Adipocyte (in vitro differentiated cells): ENCODE data around the gene RNASE3.
"Not testable (repeated sequence)": the region's sequence is repeated elsewhere in the genome, so short reads cannot be mapped to it uniquely, and the experiment has no call there.

ENCODE experiments used
- DNase-seq: peaks from one replicate; pipeline ENCODE4 v3.0.0-alpha.2; 2015; ENCODE audit warnings: low read depth
- H3K27me3 ChIP-seq: replicated peaks from 2 replicates; pipeline ENCODE4 v1.7.0; 2013; ENCODE audit warnings: mild to moderate bottlenecking, low read length, moderate library complexity; ENCODE audit not compliant: control insufficient read depth, insufficient read depth
- H3K36me3 ChIP-seq: 2 replicates; pipeline ENCODE4 v1.7.0; 2013; ENCODE audit warnings: low read length, mild to moderate bottlenecking, moderate library complexity; ENCODE audit not compliant: control insufficient read depth, insufficient read depth, severe bottlenecking
- H3K4me1 ChIP-seq: 2 replicates; pipeline ENCODE4 v1.7.0; 2013; ENCODE audit warnings: mild to moderate bottlenecking, low read length, moderate library complexity; ENCODE audit not compliant: control insufficient read depth, insufficient read depth
- H3K4me3 ChIP-seq: 2 replicates; pipeline ENCODE4 v1.7.0; 2013; ENCODE audit warnings: mild to moderate bottlenecking, low read length, moderate library complexity
- H3K9ac ChIP-seq: 2 replicates; pipeline ENCODE4 v1.7.0; 2013; ENCODE audit warnings: mild to moderate bottlenecking, low read length, moderate library complexity
- H3K9me3 ChIP-seq: 2 replicates; pipeline ENCODE4 v1.7.0; 2013; ENCODE audit warnings: mild to moderate bottlenecking, low read length, moderate library complexity; ENCODE audit not compliant: control insufficient read depth

RNASE3 gene

DNA sequence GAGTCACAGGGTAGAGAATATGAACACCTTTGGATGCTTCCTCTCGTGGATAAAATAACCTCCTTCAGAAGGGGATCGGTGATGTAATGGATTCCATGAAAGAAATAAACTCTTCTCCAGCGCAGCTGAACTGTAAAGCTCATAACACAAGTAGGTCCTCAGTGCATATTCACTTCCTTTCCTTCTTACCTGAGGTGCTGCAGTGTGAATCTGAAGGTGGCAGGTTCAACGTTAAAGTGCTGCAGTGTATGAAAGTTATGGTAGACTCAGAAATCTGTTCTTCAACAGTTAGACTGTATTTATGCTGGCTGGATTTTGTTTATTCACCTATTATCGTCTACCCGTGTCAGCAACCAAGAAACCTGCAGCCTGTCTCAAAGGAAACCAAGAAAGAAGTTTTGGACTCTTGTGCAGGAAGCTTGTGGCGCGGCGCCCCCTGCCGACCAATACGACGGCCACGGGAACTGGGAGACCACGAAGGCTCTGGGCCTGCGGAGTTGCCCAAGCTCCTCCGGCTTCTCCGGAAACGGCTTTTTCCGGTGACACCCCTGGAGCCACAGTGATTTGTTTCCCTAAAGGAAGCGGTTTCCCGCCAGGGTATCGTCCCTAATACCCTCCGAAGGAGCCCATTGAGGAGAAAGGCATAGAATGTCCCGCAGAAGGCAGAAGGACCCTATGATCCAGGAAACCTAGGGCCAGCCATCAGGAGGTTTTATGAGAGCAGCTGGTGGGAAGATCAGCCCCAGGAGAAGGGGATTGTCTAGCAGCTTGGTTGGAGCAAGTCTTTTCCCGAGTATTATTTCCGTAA, 17.6 kb upstream of the RNASE3 start:
- H3K4me3 ChIP-seq = peak overlapping the region; percentile 57
- H3K27me3 ChIP-seq = peaks cover 24% of the 10 kb centered on the region
- peaks cover 5% of the 10 kb centered on the region for H3K9me3 ChIP-seq
- peak; percentile 24 for DNase-seq
- no peaks in the 10 kb centered on the region for H3K36me3 ChIP-seq
- H3K4me1 ChIP-seq = peaks cover 3% of the 10 kb centered on the region
- peak overlapping the region; percentile 27 for H3K9ac ChIP-seq

- DNase-seq = no peak
These were observed 14.2 kb upstream of the RNASE3 start for GRCh38 chr14:20877016-20877415.

DNA sequence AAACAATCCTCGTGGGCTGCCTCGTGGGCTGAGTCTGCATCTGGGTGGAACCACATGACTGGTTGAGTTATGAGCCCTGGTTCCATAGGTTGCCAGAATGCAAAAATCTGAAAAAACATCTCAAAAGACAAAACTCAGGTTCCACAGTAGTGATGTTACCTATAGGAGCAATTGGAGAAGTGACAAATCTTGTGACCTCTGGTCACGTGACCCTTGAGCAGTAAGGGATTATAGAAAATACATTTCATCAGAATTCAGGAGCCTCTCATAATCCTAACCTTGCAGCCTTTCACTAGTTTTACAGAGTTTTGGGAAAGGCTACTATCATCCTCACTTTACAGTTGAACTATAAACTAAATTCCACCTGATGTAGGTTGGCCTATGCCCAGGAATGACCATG, 12.5 kb upstream of the RNASE3 start:
- DNase-seq = no peak
- Histone ChIP-seq H3K9me3 (peaks cover 9% of the 10 kb centered on the region), H3K4me1 (no peaks in the 10 kb centered on the region), H3K36me3 (no peaks in the 10 kb centered on the region), H3K9ac (no peak overlapping the region), H3K4me3 (no peak overlapping the region), H3K27me3 (no peaks in the 10 kb centered on the region)

More at GRCh38 chr14:20877016-20877415, 14.2 kb upstream of the RNASE3 start:
- no peak overlapping the region for H3K4me3 ChIP-seq
- H3K4me1 ChIP-seq = peaks cover 3% of the 10 kb centered on the region
- no peaks in the 10 kb centered on the region for H3K36me3 ChIP-seq
- H3K27me3 ChIP-seq = peaks cover 5% of the 10 kb centered on the region
- no peak overlapping the region for H3K9ac ChIP-seq
- peaks cover 9% of the 10 kb centered on the region for H3K9me3 ChIP-seq

GRCh38 chr14:20881229-20881628, 10.0 kb upstream of the RNASE3 start:
- not testable (repeated sequence) for DNase-seq, H3K27me3 ChIP-seq, H3K9ac ChIP-seq, H3K9me3 ChIP-seq, H3K4me3 ChIP-seq, H3K36me3 ChIP-seq, H3K4me1 ChIP-seq

GRCh38 chr14:20882787-20883186, 8.4 kb upstream of the RNASE3 start:
- H3K9me3 ChIP-seq, H3K36me3 ChIP-seq, H3K9ac ChIP-seq, H3K4me3 ChIP-seq, H3K27me3 ChIP-seq, DNase-seq, H3K4me1 ChIP-seq: not testable (repeated sequence)

- H3K9ac ChIP-seq, H3K36me3 ChIP-seq, H3K27me3 ChIP-seq, DNase-seq, H3K9me3 ChIP-seq, H3K4me3 ChIP-seq, H3K4me1 ChIP-seq: not testable (repeated sequence)
These were observed 2.8 kb upstream of the RNASE3 start for GRCh38 chr14:20888411-20888810.

GRCh38 chr14:20895322-20895721, 4.1 kb downstream of the RNASE3 start:
- H3K9ac ChIP-seq, H3K9me3 ChIP-seq, H3K4me1 ChIP-seq, DNase-seq, H3K4me3 ChIP-seq, H3K36me3 ChIP-seq: not testable (repeated sequence)
- peaks cover 13% of the 10 kb centered on the region for H3K27me3 ChIP-seq

GRCh38 chr14:20904393-20905029, 13.3 kb downstream of the RNASE3 start:
- Histone ChIP-seq H3K9ac (no peak overlapping the region), H3K4me1 (no peaks in the 10 kb centered on the region), H3K4me3 (no peak overlapping the region), H3K27me3 (peaks cover 8% of the 10 kb centered on the region), H3K36me3 (no peaks in the 10 kb centered on the region), H3K9me3 (peaks cover 4% of the 10 kb centered on the region)
- DNase-seq = no peak

DNA sequence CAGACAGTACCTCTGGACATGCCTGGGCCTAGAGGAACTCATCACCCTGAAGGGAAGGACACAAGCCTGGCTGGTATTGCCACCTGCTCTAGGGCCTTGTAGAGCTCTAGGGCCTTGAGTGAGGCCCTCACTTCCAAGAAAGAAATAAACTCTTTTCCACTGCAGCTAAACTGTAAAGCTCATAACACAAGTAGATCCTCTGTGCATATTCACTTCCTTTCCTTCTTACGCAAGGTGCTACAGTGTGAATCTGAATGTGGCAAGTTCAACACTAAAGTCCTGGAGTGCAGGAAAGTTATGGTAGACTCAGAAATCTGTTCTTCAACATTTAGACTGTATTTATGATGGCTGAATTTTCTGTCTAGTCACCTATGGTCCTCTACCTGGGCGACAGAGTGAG, 14.5 kb downstream of the RNASE3 start:
- no peak for DNase-seq
- H3K4me3 ChIP-seq = no peak overlapping the region
- H3K36me3 ChIP-seq = no peaks in the 10 kb centered on the region
- peaks cover 8% of the 10 kb centered on the region for H3K27me3 ChIP-seq
- no peaks in the 10 kb centered on the region for H3K4me1 ChIP-seq
- H3K9ac ChIP-seq = no peak overlapping the region
- H3K9me3 ChIP-seq = peaks cover 4% of the 10 kb centered on the region

- peaks cover 5% of the 10 kb centered on the region for H3K27me3 ChIP-seq
- no peak overlapping the region for H3K9ac ChIP-seq
- H3K36me3 ChIP-seq = no peaks in the 10 kb centered on the region
- no peak for DNase-seq
- peaks cover 4% of the 10 kb centered on the region for H3K9me3 ChIP-seq
- no peaks in the 10 kb centered on the region for H3K4me1 ChIP-seq
- no peak overlapping the region for H3K4me3 ChIP-seq
These were observed 16.0 kb downstream of the RNASE3 start for GRCh38 chr14:20907214-20907613.

GRCh38 chr14:20910822-20911221, 19.6 kb downstream of the RNASE3 start:
- H3K4me3 ChIP-seq, H3K27me3 ChIP-seq, H3K9ac ChIP-seq, H3K4me1 ChIP-seq, H3K36me3 ChIP-seq, H3K9me3 ChIP-seq, DNase-seq: not testable (repeated sequence)
